GM12878 (cell line): Measurements from ENCODE around the gene DOK4. TPM values are rescaled to one million over a fixed set of nuclear protein-coding genes. Genes with fewer than 3 reads are reported as not detected.

Experiments used
- ATAC-seq: fragments of 200-7000 bp; cut with Tn5 transposase; 3 replicates; pipeline ENCODE4 v1.9.1; 2020; ENCODE audit warnings: mild to moderate bottlenecking, moderate library complexity
- BruUV-seq: library from RNA; stranded (reverse); fragments of 400-500 nt; replicated peaks from 2 replicates; lab custom pipeline; 2021; lab: Mats Ljungman, UMichigan
- CTCF ChIA-PET: fragments of 300-600 bp; sonication (Branson Sonifier 250); formaldehyde crosslinking; extraction: SDS; loops from one replicate; lab custom pipeline; 2021; ENCODE audit warnings: inconsistent platforms; lab: Yijun Ruan, JAX
- POLR2A ChIA-PET: fragments of 350-600 bp; formaldehyde crosslinking; extraction: SDS; loops from one replicate; lab custom pipeline; 2021; ENCODE audit warnings: inconsistent platforms; lab: Charles Lee
- RAD21 ChIA-PET: fragments of 300-600 bp; sonication (Branson Sonifier 250); formaldehyde crosslinking; loops from one replicate; lab custom pipeline; 2023; ENCODE audit warnings: antibody characterized with exemption; ENCODE audit not compliant: unreplicated experiment; lab: Charles Lee
- SMC1A ChIA-PET: fragments of 300-600 bp; sonication (Branson Sonifier 250); formaldehyde crosslinking; loops from one replicate; lab custom pipeline; 2023; ENCODE audit not compliant: unreplicated experiment, uncharacterized antibody; lab: Charles Lee
- DNase-seq: peaks from one replicate; pipeline ENCODE4 v3.0.0-alpha.2; 2011; ENCODE audit warnings: low read depth, low spot score
- FAIRE-seq: peaks from 3 replicates; lab custom pipeline; 2011; peaks lifted over from hg19 to GRCh38; lab: Jason Lieb, UNC
- H2AFZ ChIP-seq: 2 replicates; pipeline ENCODE4 v1.6.0; 2011; ENCODE audit warnings: low read depth, low read length, control low read depth; ENCODE audit not compliant: control insufficient read depth
- H3K27ac ChIP-seq: 2 replicates; pipeline ENCODE4 v1.5.1; 2011; ENCODE audit warnings: control low read depth; ENCODE audit not compliant: control insufficient read depth, insufficient read depth
- H3K27me3 ChIP-seq, 2 experiments: replicated peaks in 1 of 2; 2 replicates each; pipeline versions ENCODE4 v1.6.0 to v1.6.1; 2011; ENCODE audit warnings: low read length in 1 of 2; ENCODE audit not compliant: control insufficient read depth in 2 of 2, insufficient read depth in 2 of 2
- H3K36me3 ChIP-seq, 2 experiments: 2 replicates each; pipeline ENCODE4 v1.5.1; 2011; ENCODE audit warnings: low read length in 1 of 2; ENCODE audit not compliant: control insufficient read depth in 2 of 2, insufficient read depth in 2 of 2
- H3K4me1 ChIP-seq: 2 replicates; pipeline ENCODE4 v1.6.1; 2011; ENCODE audit warnings: mild to moderate bottlenecking, low read length, moderate library complexity, mixed read lengths; ENCODE audit not compliant: control insufficient read depth, insufficient read depth
- H3K4me2 ChIP-seq: 2 replicates; pipeline ENCODE4 v1.6.0; 2011; ENCODE audit warnings: control low read depth; ENCODE audit not compliant: control insufficient read depth, insufficient read depth
- H3K4me3 ChIP-seq: fragments of 200-600 bp; sonication (generic); 2 replicates; pipeline ENCODE4 v1.5.1; 2016
- H3K79me2 ChIP-seq: 2 replicates; pipeline ENCODE4 v1.6.0; 2011; ENCODE audit warnings: low read length; ENCODE audit not compliant: control insufficient read depth, insufficient read depth
- H3K9ac ChIP-seq: 2 replicates; pipeline ENCODE4 v1.8.0; 2011; ENCODE audit warnings: low read length, control low read depth, mixed read lengths; ENCODE audit not compliant: control insufficient read depth, insufficient read depth
- H3K9me3 ChIP-seq: replicated peaks from 3 replicates; pipeline ENCODE4 v1.5.1; 2011; ENCODE audit warnings: mild to moderate bottlenecking, low read length; ENCODE audit not compliant: control insufficient read depth, insufficient read depth
- H4K20me1 ChIP-seq: 2 replicates; pipeline ENCODE4 v1.6.0; 2011; ENCODE audit not compliant: control insufficient read depth, insufficient read depth
- EGR1 ChIP-seq, 2 experiments: IDR thresholded peaks; 1 replicate in 1 of 2; 2 replicates in 1 of 2; pipeline ENCODE4 v1.6.1; 2011 to 2012; ENCODE audit warnings: low read depth in 2 of 2, low read length in 2 of 2, borderline replicate concordance in 1 of 2, mild to moderate bottlenecking in 1 of 2, moderate library complexity in 1 of 2
- FOS ChIP-seq: IDR thresholded peaks from 3 replicates; pipeline ENCODE4 v1.6.1; 2011; ENCODE audit warnings: borderline replicate concordance; ENCODE audit not compliant: insufficient read length; ENCODE audit errors: extremely low read depth
- HDAC6 ChIP-seq: fragments of 200-600 bp; sonication (generic); IDR thresholded peaks from one replicate; pipeline ENCODE4 v1.8.0; 2017; ENCODE audit warnings: antibody characterized with exemption; ENCODE audit not compliant: unreplicated experiment
- JUNB ChIP-seq: IDR thresholded peaks from 2 replicates; pipeline ENCODE4 v1.6.1; 2016; ENCODE audit warnings: antibody characterized with exemption, mild to moderate bottlenecking
- MYC ChIP-seq: IDR thresholded peaks from 2 replicates; pipeline ENCODE4 v1.6.1; 2011; ENCODE audit warnings: mild to moderate bottlenecking, low read length, moderate library complexity, inconsistent platforms; ENCODE audit not compliant: insufficient read depth, insufficient replicate concordance, insufficient read length, severe bottlenecking
- NR2F1 ChIP-seq: fragments of 450-650 bp; conservative IDR thresholded peaks from 2 replicates; pipeline ENCODE4 v1.6.1; 2017; ENCODE audit warnings: mild to moderate bottlenecking
- PKNOX1 ChIP-seq: fragments of 450-650 bp; IDR thresholded peaks from 2 replicates; pipeline ENCODE4 v1.6.1; 2016; ENCODE audit warnings: mild to moderate bottlenecking
- POLR2AphosphoS5 ChIP-seq: IDR thresholded peaks from 2 replicates; pipeline ENCODE4 v1.6.1; 2011; ENCODE audit warnings: mild to moderate bottlenecking, low read length, inconsistent platforms
- SUPT20H ChIP-seq: IDR thresholded peaks from 2 replicates; pipeline ENCODE4 v1.6.1; 2011; ENCODE audit warnings: low read depth, mild to moderate bottlenecking, low read length, moderate library complexity, borderline replicate concordance; ENCODE audit not compliant: control insufficient read depth
- TCF12 ChIP-seq: IDR thresholded peaks from 2 replicates; pipeline ENCODE4 v1.6.1; 2011; ENCODE audit warnings: low read depth, mild to moderate bottlenecking, low read length
- WGBS: methylation state at CpG from one replicate; pipeline ENCODE4 v1.1.6; 2016; ENCODE audit warnings: low lambda C conversion rate; ENCODE audit not compliant: insufficient replicate concordance, insufficient coverage; ENCODE audit errors: missing lambda C conversion rate; 5-methylcytosine and 5-hydroxymethylcytosine counted together
- in situ Hi-C: fragments of 300-500 bp; cut with MboI; formaldehyde crosslinking; loops from 9 replicates; pipeline ENCODE4 v1.14.3; 2018; ENCODE audit warnings: mixed read lengths
- intact Hi-C: fragments of 100-400 bp; cut with micrococcal nuclease; formaldehyde crosslinking; loops from one replicate; pipeline ENCODE4 v1.14.2; 2022; ENCODE audit not compliant: unreplicated experiment
- polyA plus RNA-seq, 11 experiments: library from polyadenylated mRNA; depleted of rRNA in 4 of 11; unstranded in 6 of 11; stranded (reverse) in 5 of 11; fragments of >200 nt; fragmentation: Nextera tagmentation in 4 of 11; fragmentation: Illumina TruSeq in 1 of 11; extraction: Ambion mirVana in 4 of 11; extraction: Trizol in 1 of 11; gene quantifications; 1 replicate in 1 of 11; 2 replicates in 10 of 11; pipeline versions ENCODE4 v1.2.1 to v1.2.3, GENCODE V29; 2011 to 2016; ENCODE audit warnings: inconsistent platforms in 2 of 11, missing spikeins in 2 of 11, low read depth in 1 of 11
- total RNA-seq, 4 experiments: library from RNA; depleted of rRNA in 3 of 4; stranded (reverse); fragments of >200 nt in 3 of 4; fragmentation: Illumina TruSeq in 1 of 4; extraction: Trizol in 1 of 4; gene quantifications; 2 replicates each; pipeline versions ENCODE4 v1.2.1 to v1.2.3, GENCODE V29; 2013 to 2021
- TF ChIP-seq, protein P1 (sequence below): fragments of 450-650 bp; IDR thresholded peaks from 2 replicates; pipeline ENCODE4 v1.6.1; 2017; ENCODE audit warnings: antibody characterized with exemption, mild to moderate bottlenecking, moderate library complexity

DOK4 gene
- total and polyA plus RNA-seq, 10 of the 15 experiments (the other 5 are each of a cell fraction or from before 2014, with no cell fraction given), result 0.20 to 7.0 (median 2.4) TPM; not detected in 1

- TF ChIP-seq PKNOX1 (peak; percentile 42; the same call in 1 of the 2 replicates), POLR2AphosphoS5 (peak; percentile 98), EGR1 (IDR thresholded peaks at IDR 0.05; ENCODE audit: borderline replicate concordance in 1 of 2, low read depth in 2 of 2, low read length in 2 of 2) (peak in 1 of 2 experiments; percentile 83; a peak in 2 of 3 replicates), JUNB (no peak), HDAC6 (no peak), TCF12 (peak; percentile 73; the same call in 1 of the 2 replicates)
- TF ChIP-seq, all 136 proteins: peak for 58
These were observed 23.9 kb downstream of the DOK4 start, which contains the start of gene POLR2C (continued) for GRCh38 chr16:57462209-57462977.

- no peak for FAIRE-seq
- BruUV-seq, result no TSS peak
- RAD21 ChIA-PET, result no interaction called here
- H3K36me3 ChIP-seq, result peaks cover 2 to 10% of the 10 kb centered on the region in 2 experiments
- H4K20me1 ChIP-seq, result no peaks in the 10 kb centered on the region
- POLR2A ChIA-PET, result no interaction called here
- no peak overlapping the region for H2AFZ ChIP-seq
- no peak for DNase-seq
- no peak for ATAC-seq
- H3K9ac ChIP-seq, result no peak overlapping the region
- in situ Hi-C loops, result no loop called here
- peaks cover 6% of the 10 kb centered on the region; the same call in 1 of the 2 replicates for H3K4me1 ChIP-seq
- no peaks in the 10 kb centered on the region for H3K9me3 ChIP-seq
- CTCF ChIA-PET, result interaction anchor here (1.0 to 1.3 kb wide), 2 partner anchors 32 to 68 kb away, joined by 3 to 4 read pairs; no protein-coding TSS in a partner anchor
- peaks cover 12% of the 10 kb centered on the region for H3K79me2 ChIP-seq
- no peak overlapping the region for H3K4me2 ChIP-seq
- intact Hi-C loops, result no loop called here
- no peaks in the 10 kb centered on the region for H3K27me3 ChIP-seq
- TF ChIP-seq, protein P1, sequence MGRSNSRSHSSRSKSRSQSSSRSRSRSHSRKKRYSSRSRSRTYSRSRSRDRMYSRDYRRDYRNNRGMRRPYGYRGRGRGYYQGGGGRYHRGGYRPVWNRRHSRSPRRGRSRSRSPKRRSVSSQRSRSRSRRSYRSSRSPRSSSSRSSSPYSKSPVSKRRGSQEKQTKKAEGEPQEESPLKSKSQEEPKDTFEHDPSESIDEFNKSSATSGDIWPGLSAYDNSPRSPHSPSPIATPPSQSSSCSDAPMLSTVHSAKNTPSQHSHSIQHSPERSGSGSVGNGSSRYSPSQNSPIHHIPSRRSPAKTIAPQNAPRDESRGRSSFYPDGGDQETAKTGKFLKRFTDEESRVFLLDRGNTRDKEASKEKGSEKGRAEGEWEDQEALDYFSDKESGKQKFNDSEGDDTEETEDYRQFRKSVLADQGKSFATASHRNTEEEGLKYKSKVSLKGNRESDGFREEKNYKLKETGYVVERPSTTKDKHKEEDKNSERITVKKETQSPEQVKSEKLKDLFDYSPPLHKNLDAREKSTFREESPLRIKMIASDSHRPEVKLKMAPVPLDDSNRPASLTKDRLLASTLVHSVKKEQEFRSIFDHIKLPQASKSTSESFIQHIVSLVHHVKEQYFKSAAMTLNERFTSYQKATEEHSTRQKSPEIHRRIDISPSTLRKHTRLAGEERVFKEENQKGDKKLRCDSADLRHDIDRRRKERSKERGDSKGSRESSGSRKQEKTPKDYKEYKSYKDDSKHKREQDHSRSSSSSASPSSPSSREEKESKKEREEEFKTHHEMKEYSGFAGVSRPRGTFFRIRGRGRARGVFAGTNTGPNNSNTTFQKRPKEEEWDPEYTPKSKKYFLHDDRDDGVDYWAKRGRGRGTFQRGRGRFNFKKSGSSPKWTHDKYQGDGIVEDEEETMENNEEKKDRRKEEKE, result no peak
- TF ChIP-seq FOS (no peak), SUPT20H (no peak), NR2F1 (no peak), MYC (no peak)
- H3K27ac ChIP-seq, result no peak overlapping the region
- H3K4me3 ChIP-seq, result no peak overlapping the region
- WGBS, result 97% methylated on average over 10 of the region's 10 CpGs
- SMC1A ChIA-PET, result no interaction called here
These were observed 34.3 kb downstream of the DOK4 start for GRCh38 chr16:57452021-57452420.
